K562 (cell line): ENCODE measurements around the gene RPS8. TPM values are rescaled to one million over a fixed set of nuclear protein-coding genes. Genes with fewer than 3 reads are reported as not detected.

ENCODE experiments used
- FOS ChIP-seq: IDR thresholded peaks from 3 replicates; pipeline ENCODE4 v1.6.1; 2011; ENCODE audit not compliant: insufficient read length; ENCODE audit errors: extremely low read depth
- FOXP4 ChIP-seq: sonication (generic); formaldehyde crosslinking; IDR thresholded peaks from 2 replicates; pipeline ENCODE4 v1.8.0; 2022; ENCODE audit warnings: mild to moderate bottlenecking, missing genetic modification reagents, borderline replicate concordance
- IRF9 ChIP-seq: fragments of 450-650 bp; IDR thresholded peaks from 2 replicates; pipeline ENCODE4 v1.6.1; 2016; ENCODE audit warnings: missing biosample characterization, missing genetic modification characterization
- MTA2 ChIP-seq: fragments of 450-650 bp; IDR thresholded peaks from 2 replicates; pipeline ENCODE4 v1.6.1; 2016; ENCODE audit warnings: low read depth
- NFXL1 ChIP-seq: fragments of 450-650 bp; formaldehyde crosslinking; IDR thresholded peaks from 2 replicates; pipeline ENCODE4 v1.4.0; 2021; ENCODE audit warnings: mild to moderate bottlenecking
- PATZ1 ChIP-seq: fragments of 250-450 bp; sonication (Bioruptor Pico); IDR thresholded peaks from 2 replicates; pipeline ENCODE4 v1.5.0; 2020; ENCODE audit warnings: mild to moderate bottlenecking, borderline replicate concordance
- PBX2 ChIP-seq, 2 experiments: IDR thresholded peaks in 1 of 2; conservative IDR thresholded peaks in 1 of 2; 2 replicates each; pipeline ENCODE4 v1.6.1; 2016; ENCODE audit warnings: low read depth in 2 of 2, mild to moderate bottlenecking in 1 of 2, missing compliant biosample characterization in 1 of 2, missing genetic modification characterization in 1 of 2, moderate library complexity in 1 of 2
- POLR2G ChIP-seq: fragments of 200-400 bp; formaldehyde crosslinking; IDR thresholded peaks from 2 replicates; pipeline ENCODE4 v1.6.1; 2017; ENCODE audit warnings: low read depth, mild to moderate bottlenecking, antibody characterized with exemption, low read length, moderate library complexity
- PREB ChIP-seq: sonication (generic); formaldehyde crosslinking; IDR thresholded peaks from 2 replicates; pipeline ENCODE4 v1.8.1; 2023; ENCODE audit warnings: mild to moderate bottlenecking, missing genetic modification reagents
- PTRF ChIP-seq: fragments of 450-650 bp; IDR thresholded peaks from 2 replicates; pipeline ENCODE4 v1.6.1; 2016; ENCODE audit warnings: mild to moderate bottlenecking, missing genetic modification characterization, missing compliant biosample characterization
- TEAD1 ChIP-seq, 2 experiments: fragments of 450-650 bp in 1 of 2; sonication (generic) in 1 of 2; formaldehyde crosslinking; IDR thresholded peaks; 2 replicates each; pipeline versions ENCODE4 v1.4.0 to v1.8.0; 2020 to 2022; ENCODE audit warnings: mild to moderate bottlenecking in 2 of 2, missing genetic modification reagents in 1 of 2
- THRA ChIP-seq: fragments of 450-650 bp; IDR thresholded peaks from 2 replicates; pipeline ENCODE4 v1.6.1; 2017; ENCODE audit warnings: mild to moderate bottlenecking, moderate library complexity
- ZNF140 ChIP-seq: fragments of 250-450 bp; sonication (Bioruptor Pico); IDR thresholded peaks from 2 replicates; pipeline ENCODE4 v1.8.0; 2021; ENCODE audit warnings: moderate library complexity, mild to moderate bottlenecking, inconsistent platforms
- ZNF699 ChIP-seq: fragments of 250-450 bp; sonication (Bioruptor Pico); IDR thresholded peaks from 2 replicates; pipeline ENCODE4 v1.8.0; 2021; ENCODE audit warnings: mild to moderate bottlenecking, moderate library complexity; ENCODE audit not compliant: insufficient replicate concordance
- ZNF79 ChIP-seq: fragments of 250-450 bp; sonication (Bioruptor Pico); IDR thresholded peaks from 2 replicates; pipeline ENCODE4 v1.4.0; 2020; ENCODE audit warnings: low read depth, mild to moderate bottlenecking, moderate library complexity
- polyA plus RNA-seq, 8 experiments: library from polyadenylated mRNA; depleted of rRNA in 4 of 8; stranded (reverse) in 5 of 8; unstranded in 3 of 8; fragments of >200 nt; fragmentation: Nextera tagmentation in 2 of 8; fragmentation: Illumina TruSeq in 1 of 8; extraction: Ambion mirVana in 2 of 8; extraction: Trizol in 1 of 8; gene quantifications; 2 replicates each; pipeline versions ENCODE4 v1.2.1 to v1.2.3, GENCODE V29; 2011 to 2014; ENCODE audit warnings: inconsistent platforms in 1 of 8, missing spikeins in 1 of 8
- total RNA-seq, 7 experiments: library from RNA; depleted of rRNA in 6 of 7; stranded (reverse); fragments of >200 nt in 6 of 7; fragmentation: Illumina TruSeq in 2 of 7; extraction: Trizol in 2 of 7; gene quantifications; 2 replicates each; pipeline versions ENCODE4 v1.2.1 to v1.2.3, GENCODE V29; 2011 to 2021; ENCODE audit warnings: low replicate concordance in 1 of 7

Gene RPS8
- total and polyA plus RNA-seq, 9 of the 15 experiments (the other 6 are each of a cell fraction or from before 2014, with no cell fraction given) = 2,431 to 4,168 (median 3,109) TPM

GRCh38 chr1:44808063-44808937 lies 33.0 kb downstream of the RPS8 start, which contains the start of gene BTBD19 (continued):
- no peak for TF ChIP-seq PBX2 (CRISPR knock-in tag; IDR thresholded peaks at IDR 0.05; ENCODE audit: low read depth)
- no peak for TF ChIP-seq PBX2 (tag; conservative IDR thresholded peaks at IDR 0.05; ENCODE audit: low read depth)
- TF ChIP-seq TEAD1 (CRISPR knock-in tag; IDR thresholded peaks at IDR 0.05) = no peak
- peak; percentile 23 for TF ChIP-seq PTRF (tag)
- no peak for TF ChIP-seq ZNF699 (CRISPR knock-in tag)
- no peak for TF ChIP-seq ZNF140
- TF ChIP-seq ZNF79 (CRISPR knock-in tag) = no peak
- TF ChIP-seq POLR2G = peak; percentile 78
- no peak for TF ChIP-seq FOXP4
- no peak for TF ChIP-seq FOS
- TF ChIP-seq IRF9 (tag) = peak; percentile 80
- TF ChIP-seq NFXL1 = peak; percentile 83; the same call in 1 of the 2 replicates
- no peak for TF ChIP-seq PREB
- no peak for TF ChIP-seq MTA2
- no peak for TF ChIP-seq THRA
- 0 out of 2 replicates have a peak, but pooled peaks have one; percentile 13 for TF ChIP-seq PATZ1 (CRISPR knock-in tag)
